Fibroblast of lung (primary cell): ENCODE measurements around the gene COX6A1. TPM values are rescaled to one million over a fixed set of nuclear protein-coding genes. Genes with fewer than 3 reads are reported as not detected.
A peak's percentile ranks its signal among the peaks of the same experiment; 100 is the strongest.

Experiments
- DNase-seq, 2 donors: peaks; one replicate each; pipeline versions ENCODE4 v3.0.0 to v3.0.0-alpha.2; 2010; ENCODE audit warnings: low read depth in 2 of 2
- H2AFZ ChIP-seq: 2 replicates; pipeline ENCODE4 v1.5.1; 2012; ENCODE audit warnings: low read length, control low read depth, inconsistent platforms
- H3K27ac ChIP-seq: 2 replicates; pipeline ENCODE4 v1.5.1; 2011; ENCODE audit warnings: low read length, control low read depth; ENCODE audit not compliant: insufficient read depth
- H3K27me3 ChIP-seq: 2 replicates; pipeline ENCODE4 v1.5.1; 2011; ENCODE audit warnings: mild to moderate bottlenecking, low read length; ENCODE audit not compliant: control insufficient read depth, insufficient read depth
- H3K36me3 ChIP-seq: 2 replicates; pipeline ENCODE4 v1.5.1; 2011; ENCODE audit warnings: low read length; ENCODE audit not compliant: control insufficient read depth, insufficient read depth
- H3K4me1 ChIP-seq: 2 replicates; pipeline ENCODE4 v1.5.1; 2011; ENCODE audit warnings: low read length; ENCODE audit not compliant: control insufficient read depth, insufficient read depth; ENCODE audit errors: extremely low read depth
- H3K4me2 ChIP-seq: 2 replicates; pipeline ENCODE4 v1.5.1; 2011; ENCODE audit warnings: low read length, control low read depth; ENCODE audit not compliant: insufficient read depth; ENCODE audit errors: extremely low read depth
- H3K4me3 ChIP-seq, 4 experiments: fragments of 200-600 bp in 1 of 4; sonication (generic) in 1 of 4; replicated peaks in 1 of 4; 2 replicates each; pipeline ENCODE4 v1.5.1; 2011 to 2016; ENCODE audit warnings: low read length in 4 of 4, low read depth in 3 of 4, mild to moderate bottlenecking in 3 of 4, control low read depth in 2 of 4, inconsistent platforms in 1 of 4, mixed read lengths in 1 of 4; ENCODE audit not compliant: insufficient read depth in 1 of 4; ENCODE audit errors: control extremely low read depth in 1 of 4
- H3K79me2 ChIP-seq: 2 replicates; pipeline ENCODE4 v1.5.1; 2012; ENCODE audit warnings: mild to moderate bottlenecking, low read length, inconsistent platforms; ENCODE audit not compliant: control insufficient read depth, insufficient read depth
- H3K9ac ChIP-seq: 2 replicates; pipeline ENCODE4 v1.5.1; 2011; ENCODE audit warnings: mild to moderate bottlenecking, low read length, control low read depth; ENCODE audit not compliant: insufficient read depth
- H3K9me3 ChIP-seq: 2 replicates; pipeline ENCODE4 v1.5.1; 2012; ENCODE audit warnings: low read depth, low read length; ENCODE audit not compliant: control insufficient read depth, insufficient read depth
- H4K20me1 ChIP-seq: 2 replicates; pipeline ENCODE4 v1.5.1; 2011; ENCODE audit warnings: low read length; ENCODE audit not compliant: control insufficient read depth, insufficient read depth; ENCODE audit errors: extremely low read depth
- CTCF ChIP-seq, 2 donors: IDR thresholded peaks in 1 of 2; conservative IDR thresholded peaks in 1 of 2; 1 replicate in 1 of 2; 2 replicates in 1 of 2; pipeline ENCODE4 v1.5.1; 2011 to 2012; ENCODE audit warnings: low read length in 2 of 2, control low read depth in 1 of 2, inconsistent platforms in 1 of 2, low read depth in 1 of 2, mild to moderate bottlenecking in 1 of 2
- EZH2 ChIP-seq: IDR thresholded peaks from 2 replicates; pipeline ENCODE4 v1.5.1; 2012; ENCODE audit warnings: low read length, control low read depth, mild to moderate bottlenecking; ENCODE audit errors: missing control alignments
- polyA plus RNA-seq, 2 donors: library from polyadenylated mRNA; depleted of rRNA in 1 of 2; stranded (reverse) in 1 of 2; unstranded in 1 of 2; fragments of >200 nt; gene quantifications; 2 replicates each; pipeline ENCODE4 v1.2.1, GENCODE V29; 2011 to 2012; ENCODE audit warnings: missing spikeins in 1 of 2
- total RNA-seq: library from RNA; depleted of rRNA; stranded (reverse); fragments of >200 nt; gene quantifications from 2 replicates; pipeline ENCODE4 v1.2.1, GENCODE V29; 2014

Gene COX6A1
- total and polyA plus RNA-seq, 2 donors (not counting 1 experiment from before 2014, with no cell fraction given): 312 to 512 TPM

DNA sequence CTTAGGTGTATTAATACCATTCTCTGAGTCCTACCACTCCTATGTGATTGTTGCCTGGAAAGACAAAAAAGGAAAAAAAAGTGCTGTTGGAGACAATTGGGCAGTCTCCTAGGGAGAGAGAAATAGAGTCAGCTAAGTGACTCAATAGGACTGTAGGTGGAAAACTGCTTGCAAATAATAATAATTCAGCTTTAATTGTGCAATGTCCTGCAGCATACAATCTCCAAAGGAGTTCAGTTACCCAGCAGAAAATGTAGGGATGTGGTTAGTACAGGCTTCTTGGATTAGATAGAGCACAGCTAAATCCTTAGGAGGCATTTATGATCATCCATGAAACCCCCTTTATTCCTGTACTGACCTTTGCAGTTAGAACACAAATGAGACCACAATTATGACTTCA lies 34.6 kb downstream of the COX6A1 start:
- TF ChIP-seq CTCF (conservative IDR thresholded peaks at IDR 0.05 in 1 of 2, IDR thresholded peaks at IDR 0.05 in 1 of 2; ENCODE audit: low read depth in 1 of 2, low read length in 2 of 2): no peak
- no peak for TF ChIP-seq EZH2
- H3K9ac ChIP-seq: no peak overlapping the region
- no peak overlapping the region for H3K4me2 ChIP-seq
- H3K27ac ChIP-seq: no peak overlapping the region
- H4K20me1 ChIP-seq: peaks cover under 1% of the 10 kb centered on the region
- no peaks in the 10 kb centered on the region for H3K36me3 ChIP-seq
- H3K79me2 ChIP-seq: peaks cover 28% of the 10 kb centered on the region
- no peak overlapping the region for H3K4me3 ChIP-seq
- H3K9me3 ChIP-seq: no peaks in the 10 kb centered on the region
- no peak overlapping the region for H2AFZ ChIP-seq
- H3K27me3 ChIP-seq: no peaks in the 10 kb centered on the region
- DNase-seq: no peak
- peaks cover 9% of the 10 kb centered on the region for H3K4me1 ChIP-seq

DNA sequence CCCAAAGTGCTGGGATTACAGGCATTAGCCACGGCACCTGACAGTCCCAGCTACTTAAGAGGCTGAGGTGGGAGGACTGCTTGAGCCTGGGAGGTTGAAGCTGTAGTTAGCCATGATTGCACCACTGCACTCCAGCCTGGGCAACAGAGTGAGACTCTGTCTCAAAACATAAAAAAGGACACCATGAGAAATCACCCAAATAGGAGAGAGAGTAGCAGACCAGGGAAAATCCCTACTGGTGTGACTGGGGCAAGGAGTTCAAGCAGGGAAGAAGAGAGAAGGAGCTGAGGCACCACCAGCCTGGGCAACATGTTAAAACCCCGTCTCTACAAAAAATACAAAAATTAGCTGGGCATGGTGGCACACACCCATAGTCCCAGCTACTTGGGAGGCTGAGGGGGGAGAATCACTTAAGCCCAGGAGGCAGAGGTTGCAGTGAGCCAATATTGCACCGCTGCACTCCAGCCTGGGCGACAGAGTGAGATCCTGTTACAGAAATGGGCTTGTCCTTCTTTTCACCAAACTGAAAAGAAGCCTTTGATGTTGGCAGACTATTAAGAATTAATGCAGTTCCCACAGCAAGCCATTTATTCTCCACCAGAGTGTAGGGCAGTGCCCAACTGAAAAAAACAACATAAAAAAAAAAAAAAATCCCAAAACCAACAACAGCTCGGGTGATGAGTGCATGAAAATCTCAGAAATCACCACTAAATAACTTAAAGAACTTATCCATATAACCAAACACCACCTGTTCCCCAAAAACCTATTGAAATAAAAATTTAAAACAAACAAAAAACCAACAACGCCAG lies 36.1 kb downstream of the COX6A1 start:
- no peak overlapping the region for H3K27ac ChIP-seq
- TF ChIP-seq CTCF (conservative IDR thresholded peaks at IDR 0.05 in 1 of 2, IDR thresholded peaks at IDR 0.05 in 1 of 2; ENCODE audit: low read depth in 1 of 2, low read length in 2 of 2): no peak
- no peak for TF ChIP-seq EZH2
- no peak overlapping the region for H3K4me2 ChIP-seq
- peaks cover 13% of the 10 kb centered on the region for H3K79me2 ChIP-seq
- no peaks in the 10 kb centered on the region for H3K9me3 ChIP-seq
- no peaks in the 10 kb centered on the region for H3K36me3 ChIP-seq
- H3K4me1 ChIP-seq: peaks cover 7% of the 10 kb centered on the region
- H4K20me1 ChIP-seq: no peaks in the 10 kb centered on the region
- no peak overlapping the region for H2AFZ ChIP-seq
- H3K9ac ChIP-seq: no peak overlapping the region
- H3K27me3 ChIP-seq: no peaks in the 10 kb centered on the region
- no peak for DNase-seq
- no peak overlapping the region for H3K4me3 ChIP-seq

DNA sequence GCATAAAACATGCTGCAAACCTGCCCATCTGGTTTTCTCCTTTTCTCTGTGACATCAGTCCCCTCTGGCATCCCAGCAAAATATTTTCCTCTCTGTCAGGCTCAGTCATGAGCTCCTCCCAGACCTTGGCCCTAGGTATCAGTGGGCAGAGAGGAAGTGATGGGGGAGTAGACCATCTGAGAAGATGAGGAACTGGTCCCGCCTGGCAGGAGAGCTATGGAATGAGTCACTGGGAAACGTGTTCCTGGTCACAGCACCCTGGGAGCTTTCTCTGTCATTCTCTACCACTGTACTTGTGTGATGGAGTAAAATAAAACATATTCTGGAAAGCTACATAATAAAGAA lies 36.7 kb downstream of the COX6A1 start:
- Histone ChIP-seq H3K4me2 (peak overlapping the region; percentile 40), H3K4me1 (peaks cover 7% of the 10 kb centered on the region), H3K27ac (no peak overlapping the region), H3K27me3 (no peaks in the 10 kb centered on the region), H3K36me3 (no peaks in the 10 kb centered on the region), H3K9me3 (no peaks in the 10 kb centered on the region), H3K79me2 (peaks cover 8% of the 10 kb centered on the region), H3K4me3 (no peak overlapping the region), H3K9ac (no peak overlapping the region), H2AFZ (no peak overlapping the region), H4K20me1 (no peaks in the 10 kb centered on the region)
- TF ChIP-seq CTCF (conservative IDR thresholded peaks at IDR 0.05 in 1 of 2, IDR thresholded peaks at IDR 0.05 in 1 of 2; ENCODE audit: low read depth in 1 of 2, low read length in 2 of 2) (no peak), EZH2 (no peak)
- peak in 1 of 2 donors; percentile 78 for DNase-seq
